DND-41 (cell line): Measurements from ENCODE around the gene HDAC7.
"Not testable (repeated sequence)": the region's sequence is repeated elsewhere in the genome, so short reads cannot be mapped to it uniquely, and the experiment has no call there.

Source experiments
- ATAC-seq: fragments of 200-7000 bp; cut with Tn5 transposase; 3 replicates; pipeline ENCODE4 v1.9.1; 2021; ENCODE audit warnings: low read depth; ENCODE audit not compliant: insufficient read depth
- DNase-seq: peaks from one replicate; pipeline ENCODE4 v3.0.0-alpha.2; 2020
- H2AFZ ChIP-seq: 2 replicates; pipeline ENCODE4 v1.6.0; 2012; ENCODE audit warnings: low read depth, low read length
- H3K27ac ChIP-seq: 2 replicates; pipeline ENCODE4 v1.5.1; 2012; ENCODE audit warnings: low read length, inconsistent platforms
- H3K27me3 ChIP-seq: fragments of 200-600 bp; sonication (generic); 2 replicates; pipeline ENCODE4 v1.6.0; 2012; ENCODE audit warnings: low read length, mild to moderate bottlenecking, inconsistent platforms; ENCODE audit not compliant: insufficient read depth, poor library complexity
- H3K36me3 ChIP-seq: 2 replicates; pipeline ENCODE4 v1.5.1; 2012; ENCODE audit warnings: low read length, inconsistent platforms; ENCODE audit not compliant: insufficient read depth
- H3K4me1 ChIP-seq: 2 replicates; pipeline ENCODE4 v1.5.1; 2012; ENCODE audit warnings: mild to moderate bottlenecking, low read length; ENCODE audit not compliant: insufficient read depth
- H3K4me2 ChIP-seq: 2 replicates; pipeline ENCODE4 v1.6.0; 2012; ENCODE audit warnings: mild to moderate bottlenecking, moderate library complexity, low read length, inconsistent platforms; ENCODE audit not compliant: insufficient read depth
- H3K4me3 ChIP-seq, 2 experiments: fragments of 200-600 bp in 1 of 2; shearing (Covaris generic) in 1 of 2; 2 replicates each; pipeline ENCODE4 v1.5.1; 2012 to 2016; ENCODE audit warnings: inconsistent platforms in 2 of 2, low read length in 2 of 2, mild to moderate bottlenecking in 2 of 2, low read depth in 1 of 2, moderate library complexity in 1 of 2
- H3K79me2 ChIP-seq: 2 replicates; pipeline ENCODE4 v1.6.0; 2012; ENCODE audit warnings: low read length, inconsistent platforms; ENCODE audit not compliant: insufficient read depth
- H3K9ac ChIP-seq: 2 replicates; pipeline ENCODE4 v1.6.0; 2012; ENCODE audit warnings: low read depth, mild to moderate bottlenecking, inconsistent platforms, low read length, moderate library complexity
- H3K9me3 ChIP-seq: 2 replicates; pipeline ENCODE4 v1.5.1; 2012; ENCODE audit warnings: low read length, moderate library complexity, mild to moderate bottlenecking, inconsistent platforms; ENCODE audit not compliant: insufficient read depth, severe bottlenecking
- H4K20me1 ChIP-seq: 2 replicates; pipeline ENCODE4 v1.6.0; 2012; ENCODE audit warnings: low read length; ENCODE audit not compliant: insufficient read depth
- EZH2 ChIP-seq: IDR thresholded peaks from 3 replicates; pipeline ENCODE4 v1.6.1; 2012; ENCODE audit warnings: borderline replicate concordance, low read depth, mild to moderate bottlenecking, moderate library complexity, low read length, inconsistent platforms; ENCODE audit not compliant: severe bottlenecking
- TF ChIP-seq, protein P1 (sequence below): IDR thresholded peaks from 2 replicates; pipeline ENCODE4 v1.5.1; 2012; ENCODE audit warnings: borderline replicate concordance, low read length, moderate library complexity, mild to moderate bottlenecking; ENCODE audit not compliant: poor library complexity, severe bottlenecking; ENCODE audit errors: extremely low read depth

Gene HDAC7

DNA sequence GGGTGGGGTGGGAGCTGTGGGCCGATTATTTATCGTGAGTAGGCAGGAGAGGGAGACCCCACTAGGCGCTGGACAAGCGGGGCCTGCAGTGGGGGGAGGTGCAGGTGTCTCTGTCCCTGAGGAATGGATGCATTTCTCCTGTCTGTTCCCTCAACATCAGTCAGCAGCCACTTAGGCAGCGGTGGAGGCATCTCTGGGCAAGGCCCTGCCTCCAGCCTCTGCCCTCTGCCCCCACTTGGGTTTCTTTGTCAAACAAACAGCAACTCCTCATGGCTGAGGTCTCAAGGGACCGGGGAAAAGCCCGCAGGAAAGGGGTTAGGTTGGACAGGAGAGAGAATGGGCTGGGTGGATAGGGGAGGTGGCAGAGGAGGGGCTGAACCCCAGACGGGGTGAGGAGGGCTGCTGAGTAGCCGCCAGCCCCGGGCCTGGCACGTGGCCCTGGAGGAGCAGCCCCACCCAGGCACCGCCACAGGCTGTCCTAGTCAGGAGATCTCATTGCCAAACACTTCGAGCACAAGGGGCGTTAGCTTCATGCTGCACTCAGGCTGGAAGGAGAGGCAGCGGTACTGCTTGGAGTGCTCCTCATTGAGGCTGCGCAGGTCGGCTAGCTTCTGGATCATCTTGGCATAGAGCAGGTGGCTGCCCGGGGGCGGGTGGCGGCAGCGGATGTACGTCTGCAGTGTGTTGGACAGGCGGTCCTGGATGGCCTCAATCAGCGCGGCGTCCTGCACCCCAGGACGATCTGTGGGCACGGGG lies 24.7 kb upstream of the HDAC7 start:
- ATAC-seq (no peak; the same call in 2 of the 3 replicates), DNase-seq (no peak)
- Histone ChIP-seq H3K27me3 (peaks cover 14% of the 10 kb centered on the region), H3K4me2 (no peak overlapping the region), H2AFZ (no peak overlapping the region), H3K4me3 (no peak overlapping the region), H3K79me2 (no peaks in the 10 kb centered on the region), H3K27ac (no peak overlapping the region), H3K36me3 (no peaks in the 10 kb centered on the region), H4K20me1 (0 out of 2 replicates have a peak, but pooled peaks cover 2% of the 10 kb centered on the region), H3K9me3 (no peaks in the 10 kb centered on the region), H3K9ac (no peak overlapping the region), H3K4me1 (no peaks in the 10 kb centered on the region)
- no peak for TF ChIP-seq EZH2
- TF ChIP-seq, protein P1, sequence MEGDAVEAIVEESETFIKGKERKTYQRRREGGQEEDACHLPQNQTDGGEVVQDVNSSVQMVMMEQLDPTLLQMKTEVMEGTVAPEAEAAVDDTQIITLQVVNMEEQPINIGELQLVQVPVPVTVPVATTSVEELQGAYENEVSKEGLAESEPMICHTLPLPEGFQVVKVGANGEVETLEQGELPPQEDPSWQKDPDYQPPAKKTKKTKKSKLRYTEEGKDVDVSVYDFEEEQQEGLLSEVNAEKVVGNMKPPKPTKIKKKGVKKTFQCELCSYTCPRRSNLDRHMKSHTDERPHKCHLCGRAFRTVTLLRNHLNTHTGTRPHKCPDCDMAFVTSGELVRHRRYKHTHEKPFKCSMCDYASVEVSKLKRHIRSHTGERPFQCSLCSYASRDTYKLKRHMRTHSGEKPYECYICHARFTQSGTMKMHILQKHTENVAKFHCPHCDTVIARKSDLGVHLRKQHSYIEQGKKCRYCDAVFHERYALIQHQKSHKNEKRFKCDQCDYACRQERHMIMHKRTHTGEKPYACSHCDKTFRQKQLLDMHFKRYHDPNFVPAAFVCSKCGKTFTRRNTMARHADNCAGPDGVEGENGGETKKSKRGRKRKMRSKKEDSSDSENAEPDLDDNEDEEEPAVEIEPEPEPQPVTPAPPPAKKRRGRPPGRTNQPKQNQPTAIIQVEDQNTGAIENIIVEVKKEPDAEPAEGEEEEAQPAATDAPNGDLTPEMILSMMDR = no peak

DNA sequence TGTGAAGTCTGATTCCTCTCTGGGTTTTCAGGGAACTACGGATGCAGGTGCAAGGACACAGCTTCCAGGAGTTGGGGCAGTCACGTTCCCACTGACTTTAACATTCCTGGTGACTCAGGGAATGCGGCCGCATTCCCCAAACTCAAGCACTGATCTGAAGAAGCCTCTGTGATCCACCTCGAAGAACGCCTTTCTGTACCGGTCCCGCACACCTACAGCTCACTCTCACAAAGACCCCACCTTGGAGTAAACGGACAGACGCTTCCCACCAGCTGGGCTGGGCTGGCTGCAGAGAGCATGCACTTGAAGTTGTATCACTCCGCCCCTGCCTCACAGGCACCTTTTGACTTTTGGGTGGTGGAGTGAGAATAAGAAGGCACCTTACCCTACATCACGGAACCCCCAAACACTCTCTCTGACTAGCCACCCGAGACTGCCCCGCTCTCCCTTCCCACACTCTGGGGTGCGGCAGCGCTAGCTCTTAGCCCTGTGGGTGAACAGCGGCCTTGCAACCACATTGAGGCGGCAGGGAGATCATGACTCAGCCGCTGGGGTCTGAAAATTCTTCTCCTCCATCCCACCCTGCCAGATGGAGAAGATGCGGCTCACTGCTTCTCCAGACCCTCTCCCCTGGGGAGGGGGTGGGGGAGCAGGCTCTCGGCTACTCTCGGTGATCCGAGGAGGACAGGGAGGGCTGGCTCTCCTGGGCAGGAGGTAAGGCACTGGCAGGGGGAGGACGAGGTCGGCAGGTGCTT lies 23.7 kb upstream of the HDAC7 start:
- H3K4me2 ChIP-seq = no peak overlapping the region

DNA sequence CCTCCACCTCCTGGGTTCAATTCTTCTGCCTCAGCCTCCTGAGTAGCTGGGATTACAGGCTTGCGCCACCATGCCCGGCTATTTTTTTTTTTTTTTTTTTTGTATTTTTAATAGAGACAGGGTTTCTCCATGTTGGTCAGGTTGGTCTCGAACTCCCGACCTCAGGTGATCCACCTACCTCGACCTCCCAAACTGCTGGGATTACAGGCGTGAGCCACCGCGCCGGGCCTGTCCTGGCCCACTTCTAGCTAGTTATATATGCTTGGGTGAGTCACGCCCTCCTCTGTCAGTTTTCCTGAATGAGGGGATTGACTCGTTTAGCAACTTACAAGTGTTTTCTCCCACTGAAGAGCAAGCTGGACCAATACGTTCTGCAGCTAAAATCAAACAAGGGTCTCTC lies 22.8 kb upstream of the HDAC7 start:
- H3K27me3 ChIP-seq = peaks cover 16% of the 10 kb centered on the region
- H3K36me3 ChIP-seq, ATAC-seq, H3K4me2 ChIP-seq, H3K79me2 ChIP-seq, H4K20me1 ChIP-seq, H3K4me3 ChIP-seq, H2AFZ ChIP-seq, H3K9me3 ChIP-seq, H3K27ac ChIP-seq, DNase-seq, H3K9ac ChIP-seq, H3K4me1 ChIP-seq: not testable (repeated sequence)

More for the DNA sequence above, 23.7 kb upstream of the HDAC7 start:
- H4K20me1 ChIP-seq = 0 out of 2 replicates have a peak, but pooled peaks cover 2% of the 10 kb centered on the region
- no peak overlapping the region for H3K9ac ChIP-seq
- H2AFZ ChIP-seq = no peak overlapping the region
- H3K9me3 ChIP-seq = no peaks in the 10 kb centered on the region
- no peak overlapping the region for H3K4me3 ChIP-seq
- no peak for DNase-seq
- H3K36me3 ChIP-seq = no peaks in the 10 kb centered on the region
- ATAC-seq = no peak
- H3K27me3 ChIP-seq = peaks cover 16% of the 10 kb centered on the region
- TF ChIP-seq, protein P1 = no peak
- no peaks in the 10 kb centered on the region for H3K4me1 ChIP-seq
- no peaks in the 10 kb centered on the region for H3K79me2 ChIP-seq
- no peak overlapping the region for H3K27ac ChIP-seq

DNA sequence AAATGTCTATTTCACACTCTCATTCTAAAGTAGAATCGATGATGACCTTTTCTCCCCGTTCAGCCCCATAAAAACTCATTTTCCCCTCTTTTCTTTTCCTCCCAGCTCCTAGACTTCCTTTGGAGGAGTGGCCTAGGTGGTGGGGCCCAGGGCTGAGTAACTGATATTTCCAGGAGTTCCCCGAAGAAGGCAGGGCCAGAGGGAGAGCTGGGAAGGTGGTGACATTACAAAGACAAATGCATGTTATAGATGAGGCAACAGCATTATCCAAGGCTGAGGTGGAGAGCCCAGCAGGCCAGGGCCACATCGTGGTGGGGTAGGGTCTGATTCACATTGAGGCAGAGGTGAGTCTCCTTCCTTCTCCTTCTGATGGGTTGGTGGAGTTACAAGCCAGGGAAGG lies 22.2 kb upstream of the HDAC7 start:
- no peaks in the 10 kb centered on the region for H3K4me1 ChIP-seq
- no peak for ATAC-seq

More for the DNA sequence above, 22.2 kb upstream of the HDAC7 start:
- Histone ChIP-seq H3K4me2 (no peak overlapping the region), H3K36me3 (no peaks in the 10 kb centered on the region), H3K4me3 (no peak overlapping the region), H3K27ac (no peak overlapping the region), H3K9ac (no peak overlapping the region), H3K79me2 (no peaks in the 10 kb centered on the region), H3K9me3 (no peaks in the 10 kb centered on the region), H3K27me3 (peaks cover 16% of the 10 kb centered on the region), H4K20me1 (0 out of 2 replicates have a peak, but pooled peaks cover 2% of the 10 kb centered on the region), H2AFZ (no peak overlapping the region)
- TF ChIP-seq, protein P1 = no peak
- no peak for TF ChIP-seq EZH2
- no peak for DNase-seq
